PC-9 (cell line): ENCODE results near the gene ZNF385A.

Experiments
- CTCF ChIP-seq: fragments of 200-600 bp; sonication (generic); conservative IDR thresholded peaks from 2 replicates; pipeline ENCODE4 v1.6.1; 2017; ENCODE audit warnings: mixed run types, antibody characterized with exemption, mild to moderate bottlenecking, moderate library complexity
- EZH2 ChIP-seq: fragments of 200-600 bp; sonication (generic); IDR thresholded peaks from 2 replicates; pipeline ENCODE4 v1.8.0; 2017; ENCODE audit warnings: antibody characterized with exemption, low read depth

- TF ChIP-seq CTCF (no peak), EZH2 (no peak)
Observed at GRCh38 chr12:54393207-54393609, 8.7 kb upstream of the ZNF385A start.
